ENCODE data around the gene PSMB4.

PSMB4 gene

GRCh38 chr1:151401125-151401788 is 1.9 kb downstream of the PSMB4 start:
- DNase-seq (ENCODE audit: low spot score) = no peak
- H3K4me3 ChIP-seq (ENCODE audit: severe bottlenecking) = no peak overlapping the region

GRCh38 chr1:151401860-151402259 is 2.5 kb downstream of the PSMB4 start:
- H3K36me3 ChIP-seq (ENCODE audit: low read depth) = peaks cover 65% of the 10 kb centered on the region
- peaks cover 3% of the 10 kb centered on the region for H3K4me1 ChIP-seq (ENCODE audit: insufficient read depth, poor library complexity, severe bottlenecking)
- ATAC-seq (ENCODE audit: low read depth) = no peak
- no peak for TF ChIP-seq CTCF (IDR thresholded peaks at IDR 0.05; ENCODE audit: poor library complexity, severe bottlenecking)
- H3K27me3 ChIP-seq (ENCODE audit: insufficient read depth, poor library complexity, severe bottlenecking) = no peaks in the 10 kb centered on the region
- H3K9me3 ChIP-seq (ENCODE audit: severe bottlenecking) = no peaks in the 10 kb centered on the region
- H3K4me3 ChIP-seq (ENCODE audit: severe bottlenecking) = no peak overlapping the region
- DNase-seq (ENCODE audit: low spot score) = no peak
- no peak overlapping the region for H3K27ac ChIP-seq (ENCODE audit: poor library complexity, severe bottlenecking)

More at GRCh38 chr1:151401125-151401788, 1.9 kb downstream of the PSMB4 start:
- H3K27me3 ChIP-seq (ENCODE audit: insufficient read depth, poor library complexity, severe bottlenecking) = no peaks in the 10 kb centered on the region
- H3K27ac ChIP-seq (ENCODE audit: poor library complexity, severe bottlenecking) = no peak overlapping the region
- TF ChIP-seq CTCF (IDR thresholded peaks at IDR 0.05; ENCODE audit: poor library complexity, severe bottlenecking) = no peak
- no peak for ATAC-seq (ENCODE audit: low read depth)
- peaks cover 59% of the 10 kb centered on the region for H3K36me3 ChIP-seq (ENCODE audit: low read depth)
- H3K9me3 ChIP-seq (ENCODE audit: severe bottlenecking) = no peaks in the 10 kb centered on the region
- peaks cover 3% of the 10 kb centered on the region for H3K4me1 ChIP-seq (ENCODE audit: insufficient read depth, poor library complexity, severe bottlenecking)

GRCh38 chr1:151402764-151403163 is 3.4 kb downstream of the PSMB4 start:
- Histone ChIP-seq H3K36me3 (ENCODE audit: low read depth) (peaks cover 74% of the 10 kb centered on the region), H3K4me3 (ENCODE audit: severe bottlenecking) (no peak overlapping the region), H3K27me3 (ENCODE audit: insufficient read depth, poor library complexity, severe bottlenecking) (no peaks in the 10 kb centered on the region), H3K27ac (ENCODE audit: poor library complexity, severe bottlenecking) (no peak overlapping the region), H3K9me3 (ENCODE audit: severe bottlenecking) (no peaks in the 10 kb centered on the region), H3K4me1 (ENCODE audit: insufficient read depth, poor library complexity, severe bottlenecking) (peaks cover 3% of the 10 kb centered on the region)
- no peak for ATAC-seq (ENCODE audit: low read depth)
- DNase-seq (ENCODE audit: low spot score) = no peak
- no peak for TF ChIP-seq CTCF (IDR thresholded peaks at IDR 0.05; ENCODE audit: poor library complexity, severe bottlenecking)

- Histone ChIP-seq H3K4me3 (ENCODE audit: severe bottlenecking) (no peak overlapping the region), H3K27me3 (ENCODE audit: insufficient read depth, poor library complexity, severe bottlenecking) (no peaks in the 10 kb centered on the region), H3K4me1 (ENCODE audit: insufficient read depth, poor library complexity, severe bottlenecking) (peaks cover 3% of the 10 kb centered on the region), H3K27ac (ENCODE audit: poor library complexity, severe bottlenecking) (no peak overlapping the region), H3K9me3 (ENCODE audit: severe bottlenecking) (no peaks in the 10 kb centered on the region), H3K36me3 (ENCODE audit: low read depth) (peaks cover 80% of the 10 kb centered on the region)
- DNase-seq (ENCODE audit: low spot score) (no peak), ATAC-seq (ENCODE audit: low read depth) (no peak)
- no peak for TF ChIP-seq CTCF (IDR thresholded peaks at IDR 0.05; ENCODE audit: poor library complexity, severe bottlenecking)
Measured at GRCh38 chr1:151403612-151404011, 4.2 kb downstream of the PSMB4 start.

GRCh38 chr1:151405187-151405951 is 6.0 kb downstream of the PSMB4 start:
- Histone ChIP-seq H3K27ac (ENCODE audit: poor library complexity, severe bottlenecking) (no peak overlapping the region), H3K36me3 (ENCODE audit: low read depth) (peaks cover 93% of the 10 kb centered on the region), H3K4me1 (ENCODE audit: insufficient read depth, poor library complexity, severe bottlenecking) (no peaks in the 10 kb centered on the region), H3K9me3 (ENCODE audit: severe bottlenecking) (no peaks in the 10 kb centered on the region), H3K27me3 (ENCODE audit: insufficient read depth, poor library complexity, severe bottlenecking) (no peaks in the 10 kb centered on the region), H3K4me3 (ENCODE audit: severe bottlenecking) (no peak overlapping the region)
- no peak for ATAC-seq (ENCODE audit: low read depth)
- TF ChIP-seq CTCF (IDR thresholded peaks at IDR 0.05; ENCODE audit: poor library complexity, severe bottlenecking) = no peak
- no peak for DNase-seq (ENCODE audit: low spot score)

All from RWPE2 (cell line).